H1 (cell line): ENCODE measurements around the gene STK31. TPM values are rescaled to one million over a fixed set of nuclear protein-coding genes. Genes with fewer than 3 reads are reported as not detected.

Experiments
- CTCF ChIA-PET: fragments of 300-600 bp; sonication (Branson Sonifier 250); formaldehyde crosslinking; loops from one replicate; lab custom pipeline; 2021; ENCODE audit not compliant: partially characterized antibody; lab: Charles Lee
- POLR2A ChIA-PET: fragments of 300-600 bp; sonication (Branson Sonifier 250); formaldehyde crosslinking; loops from one replicate; lab custom pipeline; 2021; ENCODE audit warnings: inconsistent platforms; ENCODE audit not compliant: partially characterized antibody; lab: Charles Lee
- DNase-seq, 2 experiments: peaks; one replicate each; pipeline versions ENCODE4 v3.0.0 to v3.0.0-alpha.2; 2010 to 2022; ENCODE audit warnings: low spot score in 2 of 2, low read depth in 1 of 2, mixed read lengths in 1 of 2
- FAIRE-seq: peaks from 2 replicates; lab custom pipeline; 2011; peaks lifted over from hg19 to GRCh38; lab: Jason Lieb, UNC
- H2AFZ ChIP-seq: 2 replicates; pipeline ENCODE4 v1.8.1; 2012; ENCODE audit warnings: low read length, inconsistent platforms
- H2AK5ac ChIP-seq: 2 replicates; pipeline ENCODE4 v1.6.1; 2013; ENCODE audit warnings: low read depth, low read length
- H2BK120ac ChIP-seq: replicated peaks from 2 replicates; pipeline ENCODE3; 2013; ENCODE audit warnings: low read depth, low read length, inconsistent platforms
- H2BK12ac ChIP-seq: 2 replicates; pipeline ENCODE4 v1.6.1; 2013; ENCODE audit warnings: low read depth, low read length
- H2BK15ac ChIP-seq: 2 replicates; pipeline ENCODE4 v1.6.1; 2013; ENCODE audit warnings: low read length
- H2BK20ac ChIP-seq: 2 replicates; pipeline ENCODE4 v1.6.1; 2013; ENCODE audit warnings: low read length
- H2BK5ac ChIP-seq: 2 replicates; pipeline ENCODE4 v1.6.1; 2013; ENCODE audit warnings: low read depth, low read length
- H3K14ac ChIP-seq: 2 replicates; pipeline ENCODE4 v1.6.1; 2013; ENCODE audit warnings: inconsistent platforms; ENCODE audit not compliant: insufficient read length
- H3K18ac ChIP-seq: 2 replicates; pipeline ENCODE4 v1.6.1; 2013; ENCODE audit warnings: low read length; ENCODE audit errors: extremely low read depth
- H3K23ac ChIP-seq: 2 replicates; pipeline ENCODE4 v1.6.1; 2013; ENCODE audit warnings: inconsistent platforms; ENCODE audit not compliant: insufficient read length
- H3K23me2 ChIP-seq: 2 replicates; pipeline ENCODE4 v1.6.1; 2013; ENCODE audit warnings: low read depth, low read length
- H3K27ac ChIP-seq: 2 replicates; pipeline ENCODE4 v1.6.1; 2011; ENCODE audit warnings: low read depth, low read length, inconsistent platforms
- H3K27me3 ChIP-seq, 4 experiments: replicated peaks in 1 of 4; 1 replicate in 1 of 4; 2 replicates in 3 of 4; pipeline versions ENCODE4 v1.6.1 to v1.8.1; 2011 to 2013; ENCODE audit warnings: low read length in 3 of 4, mild to moderate bottlenecking in 3 of 4, inconsistent platforms in 2 of 4, mixed read lengths in 2 of 4, moderate library complexity in 1 of 4; ENCODE audit not compliant: control insufficient read depth in 3 of 4, insufficient read depth in 3 of 4; ENCODE audit errors: extremely low read depth in 1 of 4
- H3K36me3 ChIP-seq, 4 experiments: 2 replicates each; pipeline versions ENCODE4 v1.6.1 to v1.8.1; 2011 to 2013; ENCODE audit warnings: mild to moderate bottlenecking in 4 of 4, low read length in 3 of 4, moderate library complexity in 2 of 4, control low read depth in 1 of 4, inconsistent platforms in 1 of 4; ENCODE audit not compliant: insufficient read depth in 4 of 4, control insufficient read depth in 2 of 4
- H3K4ac ChIP-seq: replicated peaks from 2 replicates; pipeline ENCODE3; 2013; ENCODE audit warnings: low read length, low read depth, mixed read lengths, inconsistent platforms; ENCODE audit not compliant: insufficient read length
- H3K4me1 ChIP-seq, 4 experiments: replicated peaks in 1 of 4; 1 replicate in 1 of 4; 2 replicates in 3 of 4; pipeline versions ENCODE4 v1.6.1 to v1.8.1; 2011 to 2013; ENCODE audit warnings: low read length in 3 of 4, inconsistent platforms in 2 of 4, mixed read lengths in 1 of 4; ENCODE audit not compliant: insufficient read depth in 4 of 4, control insufficient read depth in 3 of 4
- H3K4me2 ChIP-seq, 2 experiments: 2 replicates each; pipeline versions ENCODE4 v1.6.1 to v1.8.1; 2011 to 2013; ENCODE audit warnings: low read depth in 2 of 2, low read length in 2 of 2, control low read depth in 1 of 2, inconsistent platforms in 1 of 2, mild to moderate bottlenecking in 1 of 2; ENCODE audit not compliant: insufficient read depth in 1 of 2
- H3K4me3 ChIP-seq, 4 experiments: fragments of 200-600, 300-600 bp in 1 of 4; sonication (generic), shearing (Covaris generic), sonication (Bioruptor Twin) in 1 of 4; 2 replicates each; pipeline versions ENCODE4 v1.5.1 to v1.8.1; 2011 to 2016; ENCODE audit warnings: low read length in 4 of 4, low read depth in 3 of 4, control low read depth in 2 of 4, inconsistent platforms in 2 of 4, mild to moderate bottlenecking in 2 of 4, mixed read lengths in 1 of 4, moderate library complexity in 1 of 4; ENCODE audit not compliant: insufficient read depth in 2 of 4; ENCODE audit errors: extremely low read depth in 1 of 4
- H3K56ac ChIP-seq: replicated peaks from 2 replicates; pipeline ENCODE3; 2013; ENCODE audit warnings: low read depth, mild to moderate bottlenecking, mixed read lengths, low read length, inconsistent platforms; ENCODE audit not compliant: insufficient read length
- H3K79me1 ChIP-seq: 2 replicates; pipeline ENCODE4 v1.6.1; 2013; ENCODE audit warnings: low read depth, low read length, control low read depth
- H3K79me2 ChIP-seq, 2 experiments: 2 replicates each; pipeline versions ENCODE4 v1.6.1 to v1.8.1; 2012 to 2013; ENCODE audit warnings: low read length in 2 of 2, mild to moderate bottlenecking in 2 of 2, inconsistent platforms in 1 of 2; ENCODE audit not compliant: insufficient read depth in 2 of 2, control insufficient read depth in 1 of 2
- H3K9ac ChIP-seq, 4 experiments: replicated peaks in 1 of 4; 1 replicate in 1 of 4; 2 replicates in 3 of 4; pipeline versions ENCODE4 v1.6.1 to v1.8.1; 2011 to 2013; ENCODE audit warnings: low read depth in 3 of 4, low read length in 3 of 4, control low read depth in 2 of 4, mild to moderate bottlenecking in 2 of 4, moderate library complexity in 2 of 4, inconsistent platforms in 1 of 4; ENCODE audit errors: extremely low read depth in 1 of 4
- H3K9me3 ChIP-seq, 2 experiments: 2 replicates each; pipeline versions ENCODE4 v1.6.1 to v1.8.1; 2012 to 2013; ENCODE audit warnings: mild to moderate bottlenecking in 2 of 2, moderate library complexity in 2 of 2, control low read depth in 1 of 2, inconsistent platforms in 1 of 2, low read depth in 1 of 2, low read length in 1 of 2, mixed read lengths in 1 of 2; ENCODE audit not compliant: insufficient read depth in 2 of 2
- H4K20me1 ChIP-seq, 2 experiments: replicated peaks in 1 of 2; 2 replicates each; pipeline versions ENCODE3 to v1.8.1; 2011 to 2013; ENCODE audit warnings: inconsistent platforms in 2 of 2, low read length in 2 of 2, mild to moderate bottlenecking in 1 of 2; ENCODE audit not compliant: insufficient read depth in 2 of 2, control insufficient read depth in 1 of 2
- H4K5ac ChIP-seq: 2 replicates; pipeline ENCODE4 v1.6.1; 2013; ENCODE audit warnings: low read length, low read depth, mixed read lengths, inconsistent platforms; ENCODE audit not compliant: insufficient read length
- H4K8ac ChIP-seq: 2 replicates; pipeline ENCODE4 v1.8.0; 2013; ENCODE audit warnings: mild to moderate bottlenecking, moderate library complexity, low read length, inconsistent platforms; ENCODE audit not compliant: insufficient read depth; ENCODE audit errors: extremely low read depth
- H4K91ac ChIP-seq: replicated peaks from 2 replicates; pipeline ENCODE3; 2013; ENCODE audit warnings: low read length, mixed read lengths, inconsistent platforms; ENCODE audit not compliant: insufficient read length
- RNF2 ChIP-seq: fragments of 200-900, 300-1000 bp; sonication (generic); IDR thresholded peaks from 2 replicates; pipeline ENCODE4 v1.7.1; 2016; ENCODE audit warnings: borderline replicate concordance, low read depth, mild to moderate bottlenecking, antibody characterized with exemption, low read length; ENCODE audit not compliant: poor library complexity, severe bottlenecking; ENCODE audit errors: missing control alignments
- RXRA ChIP-seq: IDR thresholded peaks from 2 replicates; pipeline ENCODE4 v1.6.1; 2011; ENCODE audit warnings: low read depth, mild to moderate bottlenecking, low read length, moderate library complexity; ENCODE audit not compliant: insufficient read depth
- SIRT6 ChIP-seq: IDR thresholded peaks from one replicate; pipeline ENCODE4 v1.7.1; 2012; ENCODE audit warnings: low read length, inconsistent platforms
- SP1 ChIP-seq: IDR thresholded peaks from 2 replicates; pipeline ENCODE4 v1.6.1; 2011; ENCODE audit warnings: low read depth, low read length
- TBP ChIP-seq: IDR thresholded peaks from 2 replicates; pipeline ENCODE4 v1.6.1; 2011; ENCODE audit warnings: low read depth, low read length, improper control_type of control experiment
- WGBS, 2 experiments: shearing (Covaris generic) in 1 of 2; methylation state at CpG; one replicate each; pipeline versions ENCODE4 v1.1.6 to v1.1.7; 2013 to 2015; ENCODE audit warnings: low lambda C conversion rate in 2 of 2, mixed read lengths in 2 of 2, inconsistent platforms in 1 of 2, low coverage in 1 of 2, missing lambda C conversion rate in 1 of 2; ENCODE audit not compliant: insufficient replicate concordance in 2 of 2, insufficient coverage in 1 of 2, insufficient read length in 1 of 2; ENCODE audit errors: extremely low coverage in 1 of 2, missing lambda C conversion rate in 1 of 2; 5-methylcytosine and 5-hydroxymethylcytosine counted together
- polyA plus RNA-seq, 7 experiments: library from polyadenylated mRNA; depleted of rRNA in 3 of 7; stranded (reverse) in 5 of 7; unstranded in 2 of 7; fragments of >200 nt in 5 of 7; fragments of 200-250 nt in 2 of 7; gene quantifications; 1 replicate in 5 of 7; 2 replicates in 1 of 7; 4 replicates in 1 of 7; pipeline versions ENCODE4 v1.2.1 to v1.2.3, GENCODE V29; 2011 to 2013; ENCODE audit warnings: missing spikeins in 2 of 7, mixed read lengths in 2 of 7
- total RNA-seq: library from RNA; stranded (reverse); fragmentation: NEBNext Ultra II Directional; extraction: Animal tissue kit (Norgen Biotek cat#: 25700); gene quantifications from 2 replicates; pipeline ENCODE4 v1.2.1, GENCODE V29; 2021

STK31 gene
- total and polyA plus RNA-seq, 2 of the 8 experiments (the other 6 are each of a cell fraction or from before 2014, with no cell fraction given), result 0.15 to 0.32 TPM

GRCh38 chr7:23783115-23783514, 73.1 kb downstream of the STK31 start:
- Histone ChIP-seq H3K23me2 (no peaks in the 10 kb centered on the region), H3K27me3 (no peaks in the 10 kb centered on the region; a peak in 1 of 7 replicates), H3K56ac (no peak overlapping the region), H3K9me3 (peaks cover 3% of the 10 kb centered on the region in 2 experiments; a peak in 2 of 4 replicates), H2BK15ac (no peak overlapping the region), H3K4me3 (no peak overlapping the region), H2BK5ac (no peak overlapping the region), H3K4me2 (no peak overlapping the region), H3K9ac (no peak overlapping the region), H3K27ac (no peak overlapping the region), H3K79me2 (no peaks in the 10 kb centered on the region), H3K4me1 (no peaks in the 10 kb centered on the region), H3K18ac (no peak overlapping the region), H2AFZ (no peak overlapping the region), H4K8ac (no peak overlapping the region), H4K5ac (no peak overlapping the region), H3K79me1 (no peaks in the 10 kb centered on the region), H3K4ac (no peak overlapping the region), H4K91ac (no peak overlapping the region), H2BK20ac (no peak overlapping the region), H3K36me3 (no peaks in the 10 kb centered on the region), H2BK120ac (no peak overlapping the region), H2BK12ac (no peak overlapping the region), H3K23ac (no peak overlapping the region), H2AK5ac (no peak overlapping the region), H4K20me1 (no peaks in the 10 kb centered on the region), H3K14ac (no peak overlapping the region)
- ChIA-PET CTCF (interaction anchor here (0.6 to 1.0 kb wide), 3 partner anchors 63 to 1246 kb away, joined by 3 to 4 read pairs (median 4); no protein-coding TSS in a partner anchor), POLR2A (interaction anchor here (1.3 kb wide), 1 partner anchor 14 kb away, joined by 3 read pairs; no protein-coding TSS in a partner anchor)
- no peak for DNase-seq
- FAIRE-seq, result no peak
- WGBS, 2 experiments, result 83% methylated on average over 5 of the region's 5 CpGs; no CpG with 5 or more reads in 1 of the 2 experiments
- TF ChIP-seq RNF2 (no peak), SIRT6 (no peak), SP1 (no peak), RXRA (no peak), TBP (no peak)
